HFFc6 (cell line): ENCODE results near the gene CAT. TPM values are rescaled to one million over a fixed set of nuclear protein-coding genes. Genes with fewer than 3 reads are reported as not detected.

Experiments
- DNase-seq: peaks from one replicate; pipeline ENCODE4 v3.0.0-alpha.2; 2018
- H3K27ac Mint-ChIP-seq: 2 replicates; pipeline ENCODE4 v1.8.0; 2020; ENCODE audit warnings: mild to moderate bottlenecking, mixed read lengths
- H3K27me3 Mint-ChIP-seq: 2 replicates; pipeline ENCODE4 v1.8.0; 2021; ENCODE audit warnings: mild to moderate bottlenecking, moderate library complexity, mixed read lengths; ENCODE audit not compliant: insufficient read depth
- H3K36me3 Mint-ChIP-seq: 2 replicates; pipeline ENCODE4 v1.8.0; 2021; ENCODE audit warnings: low read depth, mixed read lengths
- H3K4me1 Mint-ChIP-seq: 2 replicates; pipeline ENCODE4 v1.8.0; 2020; ENCODE audit warnings: low read depth, mixed read lengths
- H3K4me3 Mint-ChIP-seq: 2 replicates; pipeline ENCODE4 v1.8.0; 2020; ENCODE audit warnings: mild to moderate bottlenecking, moderate library complexity, mixed read lengths
- H3K9me3 Mint-ChIP-seq: 2 replicates; pipeline ENCODE4 v1.8.0; 2020; ENCODE audit warnings: mild to moderate bottlenecking, mixed read lengths
- total RNA-seq, 6 experiments: library from RNA; stranded (reverse); fragmentation: NEBNext Ultra II Directional; extraction: Animal tissue kit (Norgen Biotek cat#: 25700); gene quantifications; 2 replicates in 1 of 6; 3 replicates in 5 of 6; pipeline ENCODE4 v1.2.3, GENCODE V29; 2021
- TF ChIP-seq, protein P1 (sequence below): fragments of 200-600 bp; sonication (generic); IDR thresholded peaks from 2 replicates; pipeline ENCODE4 v1.5.0; 2021; ENCODE audit warnings: antibody characterized with exemption, mild to moderate bottlenecking

The CAT gene
- total RNA-seq, 6 experiments from 2014 or later: 36.7 to 47.4 (median 42.9) TPM

- TF ChIP-seq, protein P1, sequence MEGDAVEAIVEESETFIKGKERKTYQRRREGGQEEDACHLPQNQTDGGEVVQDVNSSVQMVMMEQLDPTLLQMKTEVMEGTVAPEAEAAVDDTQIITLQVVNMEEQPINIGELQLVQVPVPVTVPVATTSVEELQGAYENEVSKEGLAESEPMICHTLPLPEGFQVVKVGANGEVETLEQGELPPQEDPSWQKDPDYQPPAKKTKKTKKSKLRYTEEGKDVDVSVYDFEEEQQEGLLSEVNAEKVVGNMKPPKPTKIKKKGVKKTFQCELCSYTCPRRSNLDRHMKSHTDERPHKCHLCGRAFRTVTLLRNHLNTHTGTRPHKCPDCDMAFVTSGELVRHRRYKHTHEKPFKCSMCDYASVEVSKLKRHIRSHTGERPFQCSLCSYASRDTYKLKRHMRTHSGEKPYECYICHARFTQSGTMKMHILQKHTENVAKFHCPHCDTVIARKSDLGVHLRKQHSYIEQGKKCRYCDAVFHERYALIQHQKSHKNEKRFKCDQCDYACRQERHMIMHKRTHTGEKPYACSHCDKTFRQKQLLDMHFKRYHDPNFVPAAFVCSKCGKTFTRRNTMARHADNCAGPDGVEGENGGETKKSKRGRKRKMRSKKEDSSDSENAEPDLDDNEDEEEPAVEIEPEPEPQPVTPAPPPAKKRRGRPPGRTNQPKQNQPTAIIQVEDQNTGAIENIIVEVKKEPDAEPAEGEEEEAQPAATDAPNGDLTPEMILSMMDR: no peak
These were observed 71.5 kb downstream of the CAT start for GRCh38 chr11:34510218-34510617.

GRCh38 chr11:34510673-34511072 is 71.9 kb downstream of the CAT start:
- TF ChIP-seq, protein P1: no peak
- no peaks in the 10 kb centered on the region for H3K4me1 Mint-ChIP-seq
- H3K27me3 Mint-ChIP-seq: peaks cover 6% of the 10 kb centered on the region; the same call in 1 of the 2 replicates
- no peaks in the 10 kb centered on the region for H3K36me3 Mint-ChIP-seq
- H3K27ac Mint-ChIP-seq: no peak overlapping the region
- H3K9me3 Mint-ChIP-seq: no peaks in the 10 kb centered on the region
- H3K4me3 Mint-ChIP-seq: no peak overlapping the region
- no peak for DNase-seq

More at GRCh38 chr11:34510218-34510617, 71.5 kb downstream of the CAT start:
- H3K4me3 Mint-ChIP-seq: no peak overlapping the region
- no peaks in the 10 kb centered on the region for H3K4me1 Mint-ChIP-seq
- H3K9me3 Mint-ChIP-seq: no peaks in the 10 kb centered on the region
- no peak overlapping the region for H3K27ac Mint-ChIP-seq
- DNase-seq: no peak
- H3K27me3 Mint-ChIP-seq: peaks cover 6% of the 10 kb centered on the region; the same call in 1 of the 2 replicates
- no peaks in the 10 kb centered on the region for H3K36me3 Mint-ChIP-seq

DNA sequence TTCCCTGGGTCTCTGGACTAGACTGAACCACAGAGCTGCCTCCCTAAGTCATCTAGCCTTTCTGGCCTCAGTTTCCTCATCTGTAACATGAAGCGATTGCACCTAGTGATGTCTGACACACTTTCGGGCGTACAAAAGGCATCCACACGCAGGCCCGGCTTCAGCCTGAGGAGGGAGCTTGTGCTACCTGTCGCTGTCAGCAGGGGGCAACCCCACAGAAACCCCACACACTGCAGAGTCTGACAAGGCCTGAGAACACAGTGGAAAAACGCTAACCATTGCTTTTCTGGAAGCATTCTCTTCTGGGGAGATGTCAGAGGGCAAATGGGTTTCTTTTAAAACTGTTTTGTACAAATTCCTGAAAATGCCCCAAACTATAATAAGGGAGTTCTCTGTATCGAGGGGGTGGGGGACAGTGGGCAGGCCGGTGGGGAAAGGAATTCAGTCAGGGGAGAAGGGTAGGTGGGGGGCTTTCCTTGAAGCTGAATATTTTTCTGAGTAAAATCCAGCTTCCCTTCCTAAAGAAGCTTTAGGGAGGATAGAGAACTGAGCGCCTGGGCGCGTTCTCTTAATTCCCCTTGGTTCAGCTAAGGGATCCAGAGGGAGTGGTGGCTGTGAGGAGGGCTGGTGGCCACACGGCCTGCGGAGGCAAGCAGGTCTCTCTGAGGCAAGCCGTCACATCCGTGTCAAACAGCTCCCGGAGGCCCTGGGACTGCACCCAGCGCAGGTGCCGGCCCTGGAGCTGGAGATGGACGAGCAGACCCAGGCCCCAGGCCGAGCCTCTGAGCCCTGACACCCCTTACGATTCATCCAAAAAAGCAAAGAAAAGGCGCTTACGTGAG is 74.3 kb downstream of the CAT start:
- Mint-ChIP-seq H3K36me3 (no peaks in the 10 kb centered on the region), H3K27ac (no peak overlapping the region), H3K4me3 (no peak overlapping the region), H3K4me1 (no peaks in the 10 kb centered on the region), H3K27me3 (peaks cover 6% of the 10 kb centered on the region; the same call in 1 of the 2 replicates), H3K9me3 (no peaks in the 10 kb centered on the region)
- TF ChIP-seq, protein P1: peak; percentile 89
- DNase-seq: peak; percentile 57

DNA sequence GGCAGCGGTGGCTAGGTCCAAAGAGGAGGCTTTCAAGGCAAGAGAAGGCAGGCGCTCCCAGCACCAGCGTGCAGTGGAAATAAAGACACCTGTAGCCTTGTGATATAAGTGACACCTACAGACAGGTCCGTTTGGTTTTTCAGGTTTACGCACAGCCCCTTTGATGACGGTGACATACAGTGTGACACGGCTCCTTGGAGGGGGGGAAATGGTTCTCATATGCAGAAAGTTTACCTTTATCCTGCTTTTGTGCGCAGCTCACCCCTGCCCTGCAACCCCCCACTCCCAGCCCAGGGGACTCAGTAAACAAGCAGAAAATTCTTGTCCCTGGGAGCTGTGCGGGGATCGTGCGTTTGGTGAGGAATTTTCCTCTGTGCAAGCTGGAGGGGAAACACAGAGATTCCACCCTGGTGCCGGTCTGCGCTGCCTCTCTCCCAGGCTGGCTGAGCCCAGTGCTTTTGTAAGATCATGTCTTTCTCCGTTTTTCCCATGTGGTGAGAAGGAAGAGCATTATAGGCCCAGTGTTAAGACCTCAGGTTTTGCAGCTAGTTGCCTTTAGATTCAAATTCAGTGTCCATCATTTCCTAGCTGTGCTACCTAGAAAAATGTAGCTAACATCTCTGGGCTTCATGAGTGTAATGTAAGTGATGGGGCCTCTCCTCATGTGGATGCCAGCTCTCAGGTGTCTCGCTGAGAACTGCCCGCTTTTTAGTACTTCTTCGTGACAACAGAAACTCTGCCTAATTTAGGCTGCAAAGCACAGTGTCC is 75.1 kb downstream of the CAT start, which contains the start of gene ELF5:
TSS of gene ELF5 (minus strand) at position 113 of the 768 bp plus-strand sequence. CDS start 8,045 bp downstream, outside the sequence.
- H3K27me3 Mint-ChIP-seq: peaks cover 6% of the 10 kb centered on the region; the same call in 1 of the 2 replicates
- DNase-seq: no peak
- H3K9me3 Mint-ChIP-seq: no peaks in the 10 kb centered on the region
- TF ChIP-seq, protein P1: no peak
- no peaks in the 10 kb centered on the region for H3K36me3 Mint-ChIP-seq
- no peaks in the 10 kb centered on the region for H3K4me1 Mint-ChIP-seq
- H3K27ac Mint-ChIP-seq: no peak within 1 kb of the TSS
- no peak within 1 kb of the TSS for H3K4me3 Mint-ChIP-seq

DNA sequence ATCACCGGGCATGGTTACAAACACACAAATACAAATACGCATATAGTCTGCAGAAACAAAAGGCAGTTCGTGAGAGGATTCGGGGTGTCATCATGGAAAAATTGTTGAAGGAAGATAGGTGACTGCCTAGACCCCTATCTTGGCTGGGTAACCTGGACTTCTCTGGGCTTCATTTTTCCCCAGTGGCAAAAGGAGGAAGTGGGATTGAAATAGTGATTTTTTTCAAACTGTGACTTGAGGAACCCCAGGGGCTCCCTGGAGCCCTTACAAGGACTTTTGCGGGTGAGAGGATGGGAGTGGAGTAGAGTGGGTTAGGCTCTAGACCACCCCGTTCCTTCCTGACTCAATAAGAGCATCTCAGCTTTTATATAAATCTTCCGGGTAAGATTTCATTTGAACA is 75.9 kb downstream of the CAT start:
- no peaks in the 10 kb centered on the region for H3K36me3 Mint-ChIP-seq
- no peak overlapping the region for H3K4me3 Mint-ChIP-seq
- H3K4me1 Mint-ChIP-seq: no peaks in the 10 kb centered on the region
- H3K27me3 Mint-ChIP-seq: peaks cover 6% of the 10 kb centered on the region
- no peaks in the 10 kb centered on the region for H3K9me3 Mint-ChIP-seq
- DNase-seq: no peak
- TF ChIP-seq, protein P1: peak; percentile 22; the same call in 1 of the 2 replicates
- no peak overlapping the region for H3K27ac Mint-ChIP-seq
